ENCODE data around the gene C21orf58.

- TF ChIP-seq RAD21 (IDR thresholded peaks at IDR 0.05; ENCODE audit: low read depth), result no peak
- TF ChIP-seq CTCF (IDR thresholded peaks at IDR 0.05 in 2 of 3, conservative IDR thresholded peaks at IDR 0.05 in 1 of 3; ENCODE audit: borderline replicate concordance in 1 of 3, insufficient read depth in 1 of 3, low read depth in 2 of 3, low read length in 2 of 3), result no peak
- TF ChIP-seq JUND (IDR thresholded peaks at IDR 0.05), result no peak
- no peak for TF ChIP-seq POLR2A (IDR thresholded peaks at IDR 0.05; ENCODE audit: borderline replicate concordance, extremely low read depth, insufficient read depth, insufficient read length)
- no peak for TF ChIP-seq ZNF274 (IDR thresholded peaks at IDR 0.05; ENCODE audit: low read depth, low read length)
- no peak for TF ChIP-seq EZH2 (IDR thresholded peaks at IDR 0.05)
- no peak for TF ChIP-seq EZH2phosphoT487 (IDR thresholded peaks at IDR 0.05; ENCODE audit: borderline replicate concordance)
- no peak for TF ChIP-seq SRF (IDR thresholded peaks at IDR 0.05; ENCODE audit: low read depth)
- TF ChIP-seq TCF7L2 (IDR thresholded peaks at IDR 0.05; ENCODE audit: borderline replicate concordance, extremely low read depth, insufficient read depth, insufficient read length), result no peak
- TF ChIP-seq ZFX (IDR thresholded peaks at IDR 0.05), result no peak
Measured at GRCh38 chr21:46354046-46354445, 30.4 kb upstream of the C21orf58 start.
